HFFc6 (cell line): Measurements from ENCODE around the gene CYS1. TPM values are rescaled to one million over a fixed set of nuclear protein-coding genes. Genes with fewer than 3 reads are reported as not detected.
A peak's percentile ranks its signal among the peaks of the same experiment; 100 is the strongest.

Experiments
- DNase-seq: peaks from one replicate; pipeline ENCODE4 v3.0.0-alpha.2; 2018
- H3K27ac Mint-ChIP-seq: 2 replicates; pipeline ENCODE4 v1.8.0; 2020; ENCODE audit warnings: mild to moderate bottlenecking, mixed read lengths
- H3K27me3 Mint-ChIP-seq: 2 replicates; pipeline ENCODE4 v1.8.0; 2021; ENCODE audit warnings: mild to moderate bottlenecking, moderate library complexity, mixed read lengths; ENCODE audit not compliant: insufficient read depth
- H3K36me3 Mint-ChIP-seq: 2 replicates; pipeline ENCODE4 v1.8.0; 2021; ENCODE audit warnings: low read depth, mixed read lengths
- H3K4me1 Mint-ChIP-seq: 2 replicates; pipeline ENCODE4 v1.8.0; 2020; ENCODE audit warnings: low read depth, mixed read lengths
- H3K4me3 Mint-ChIP-seq: 2 replicates; pipeline ENCODE4 v1.8.0; 2020; ENCODE audit warnings: mild to moderate bottlenecking, moderate library complexity, mixed read lengths
- H3K9me3 Mint-ChIP-seq: 2 replicates; pipeline ENCODE4 v1.8.0; 2020; ENCODE audit warnings: mild to moderate bottlenecking, mixed read lengths
- total RNA-seq, 6 experiments: library from RNA; stranded (reverse); fragmentation: NEBNext Ultra II Directional; extraction: Animal tissue kit (Norgen Biotek cat#: 25700); gene quantifications; 2 replicates in 1 of 6; 3 replicates in 5 of 6; pipeline ENCODE4 v1.2.3, GENCODE V29; 2021
- TF ChIP-seq, protein P1 (sequence below): fragments of 200-600 bp; sonication (generic); IDR thresholded peaks from 2 replicates; pipeline ENCODE4 v1.5.0; 2021; ENCODE audit warnings: antibody characterized with exemption, mild to moderate bottlenecking

CYS1 gene
- total RNA-seq, 6 experiments from 2014 or later = 0.24 to 2.0 (median 1.4) TPM

DNA sequence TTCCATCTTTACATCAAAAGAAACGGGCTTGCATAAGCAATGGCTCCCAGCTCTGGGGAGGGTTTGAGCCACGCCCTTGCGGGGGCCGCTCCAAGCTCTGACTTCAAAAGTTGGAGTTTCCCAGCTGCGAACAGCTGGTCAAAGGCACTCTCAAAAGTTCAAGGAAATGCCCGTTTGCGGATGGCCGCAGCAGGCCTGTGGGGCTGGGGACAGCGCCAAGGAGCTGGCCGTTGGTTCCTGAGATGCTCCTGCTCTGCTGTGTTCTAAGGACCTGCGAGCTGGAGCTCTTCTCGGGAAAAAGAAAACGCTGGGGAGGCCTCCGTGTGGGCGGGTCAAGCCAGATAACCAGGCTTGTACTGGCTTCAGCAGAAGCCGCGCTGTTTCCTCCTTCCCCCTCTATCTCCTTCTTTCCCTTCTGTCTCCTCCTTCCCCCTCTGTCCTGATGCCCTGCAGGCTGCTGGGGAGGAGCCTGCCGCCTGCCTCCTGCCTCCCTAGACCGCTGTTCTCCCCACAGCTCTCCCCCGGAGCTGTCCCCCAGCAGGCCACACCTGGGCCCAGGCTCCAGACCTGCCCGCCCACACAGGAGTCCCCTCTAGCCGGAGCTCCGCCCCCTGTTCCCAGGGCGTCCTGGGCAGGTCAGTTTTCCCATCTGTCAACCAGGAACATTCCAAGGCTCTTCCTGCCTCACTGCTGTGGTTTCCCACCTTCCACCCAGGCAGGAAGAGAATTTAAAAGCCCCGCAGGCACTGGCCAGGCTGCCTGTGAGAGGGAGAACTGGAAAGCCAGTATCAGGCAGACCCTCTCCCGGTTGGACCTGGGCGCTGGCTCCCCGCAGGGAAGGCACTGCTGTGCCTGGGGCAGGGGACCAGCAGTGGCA lies 22.7 kb downstream of the CYS1 start:
- Mint-ChIP-seq H3K36me3 (0 out of 2 replicates have a peak, but pooled peaks cover 4% of the 10 kb centered on the region), H3K27me3 (peaks cover 1% of the 10 kb centered on the region; the same call in 1 of the 2 replicates), H3K4me1 (peaks cover 10% of the 10 kb centered on the region), H3K9me3 (no peaks in the 10 kb centered on the region), H3K27ac (peak overlapping the region; percentile 71), H3K4me3 (peak overlapping the region; percentile 86)
- TF ChIP-seq, protein P1, sequence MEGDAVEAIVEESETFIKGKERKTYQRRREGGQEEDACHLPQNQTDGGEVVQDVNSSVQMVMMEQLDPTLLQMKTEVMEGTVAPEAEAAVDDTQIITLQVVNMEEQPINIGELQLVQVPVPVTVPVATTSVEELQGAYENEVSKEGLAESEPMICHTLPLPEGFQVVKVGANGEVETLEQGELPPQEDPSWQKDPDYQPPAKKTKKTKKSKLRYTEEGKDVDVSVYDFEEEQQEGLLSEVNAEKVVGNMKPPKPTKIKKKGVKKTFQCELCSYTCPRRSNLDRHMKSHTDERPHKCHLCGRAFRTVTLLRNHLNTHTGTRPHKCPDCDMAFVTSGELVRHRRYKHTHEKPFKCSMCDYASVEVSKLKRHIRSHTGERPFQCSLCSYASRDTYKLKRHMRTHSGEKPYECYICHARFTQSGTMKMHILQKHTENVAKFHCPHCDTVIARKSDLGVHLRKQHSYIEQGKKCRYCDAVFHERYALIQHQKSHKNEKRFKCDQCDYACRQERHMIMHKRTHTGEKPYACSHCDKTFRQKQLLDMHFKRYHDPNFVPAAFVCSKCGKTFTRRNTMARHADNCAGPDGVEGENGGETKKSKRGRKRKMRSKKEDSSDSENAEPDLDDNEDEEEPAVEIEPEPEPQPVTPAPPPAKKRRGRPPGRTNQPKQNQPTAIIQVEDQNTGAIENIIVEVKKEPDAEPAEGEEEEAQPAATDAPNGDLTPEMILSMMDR = no peak
- peak; percentile 54 for DNase-seq

DNA sequence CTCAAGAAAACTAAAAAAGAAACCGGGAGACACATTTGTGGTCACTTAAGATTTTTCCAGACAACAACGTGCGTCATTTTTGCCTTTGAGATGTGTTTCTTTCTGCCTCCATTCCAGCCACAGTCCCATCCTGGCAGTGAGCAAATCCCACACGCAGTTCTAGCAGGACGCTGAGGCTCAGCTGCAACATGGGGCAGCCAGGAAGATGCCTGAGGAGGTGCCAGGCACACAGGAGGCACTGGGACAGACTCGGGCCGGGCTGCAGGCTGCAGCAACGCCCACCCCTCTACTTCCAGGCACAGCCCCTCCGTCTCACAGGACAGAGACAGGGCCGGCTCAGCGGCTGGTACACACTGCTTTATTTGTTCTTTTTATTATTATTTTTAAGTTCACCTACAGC lies 23.8 kb downstream of the CYS1 start:
- 0 out of 2 replicates have a peak, but pooled peaks cover 4% of the 10 kb centered on the region for H3K36me3 Mint-ChIP-seq
- peak overlapping the region; percentile 86 for H3K4me3 Mint-ChIP-seq
- no peaks in the 10 kb centered on the region for H3K9me3 Mint-ChIP-seq
- H3K4me1 Mint-ChIP-seq = peaks cover 10% of the 10 kb centered on the region
- no peak overlapping the region for H3K27ac Mint-ChIP-seq
- DNase-seq = no peak
- TF ChIP-seq, protein P1 = no peak
- H3K27me3 Mint-ChIP-seq = peaks cover 1% of the 10 kb centered on the region; the same call in 1 of the 2 replicates

DNA sequence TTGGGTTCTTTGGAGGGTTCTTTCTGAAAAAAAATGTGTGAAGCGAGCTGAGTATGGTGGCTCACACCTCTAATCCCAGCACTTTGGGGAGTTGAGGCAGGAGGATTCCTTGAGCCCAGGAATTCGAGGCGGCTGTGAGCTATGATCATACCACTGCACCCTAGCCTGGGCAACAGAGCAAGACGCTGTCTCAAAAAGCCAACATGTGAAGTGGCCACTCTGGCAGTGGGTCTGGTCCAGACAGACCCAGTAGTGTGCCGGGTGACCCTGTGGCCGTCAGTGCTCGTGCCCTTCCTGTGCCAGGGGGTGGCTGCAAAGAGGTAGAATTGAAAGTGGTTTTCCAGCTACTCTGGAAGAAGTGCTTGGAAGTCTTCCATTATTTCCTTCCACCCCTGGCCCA lies 25.2 kb downstream of the CYS1 start:
- Mint-ChIP-seq H3K4me1 (peaks cover 10% of the 10 kb centered on the region), H3K27me3 (no peaks in the 10 kb centered on the region; the same call in none of the 2 replicates), H3K9me3 (no peaks in the 10 kb centered on the region), H3K4me3 (no peak overlapping the region), H3K27ac (no peak overlapping the region), H3K36me3 (0 out of 2 replicates have a peak, but pooled peaks cover 4% of the 10 kb centered on the region)
- DNase-seq = no peak
- TF ChIP-seq, protein P1 = no peak

DNA sequence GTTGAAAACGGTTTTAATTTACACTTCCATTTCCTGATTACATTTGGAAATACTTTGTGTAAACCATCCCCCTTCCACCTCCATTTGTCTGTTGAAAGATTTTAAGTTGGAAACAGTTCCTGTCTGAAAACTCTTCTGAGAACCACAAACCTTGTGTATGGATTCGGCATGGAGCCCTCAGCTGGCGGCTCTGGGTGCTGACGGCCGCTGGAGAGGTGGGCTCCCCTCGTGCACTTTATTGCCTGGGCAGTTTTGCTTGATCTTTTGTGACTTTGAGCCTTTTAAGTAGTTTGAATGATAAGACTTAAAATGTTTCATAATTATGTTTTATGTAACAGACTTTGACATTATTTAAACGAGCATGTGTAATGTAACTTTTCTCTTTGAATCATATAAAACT lies 25.8 kb downstream of the CYS1 start:
- Mint-ChIP-seq H3K4me1 (peaks cover 10% of the 10 kb centered on the region), H3K4me3 (no peak overlapping the region), H3K27ac (no peak overlapping the region), H3K9me3 (no peaks in the 10 kb centered on the region), H3K27me3 (no peaks in the 10 kb centered on the region; the same call in none of the 2 replicates), H3K36me3 (0 out of 2 replicates have a peak, but pooled peaks cover 4% of the 10 kb centered on the region)
- DNase-seq = no peak
- TF ChIP-seq, protein P1 = no peak

DNA sequence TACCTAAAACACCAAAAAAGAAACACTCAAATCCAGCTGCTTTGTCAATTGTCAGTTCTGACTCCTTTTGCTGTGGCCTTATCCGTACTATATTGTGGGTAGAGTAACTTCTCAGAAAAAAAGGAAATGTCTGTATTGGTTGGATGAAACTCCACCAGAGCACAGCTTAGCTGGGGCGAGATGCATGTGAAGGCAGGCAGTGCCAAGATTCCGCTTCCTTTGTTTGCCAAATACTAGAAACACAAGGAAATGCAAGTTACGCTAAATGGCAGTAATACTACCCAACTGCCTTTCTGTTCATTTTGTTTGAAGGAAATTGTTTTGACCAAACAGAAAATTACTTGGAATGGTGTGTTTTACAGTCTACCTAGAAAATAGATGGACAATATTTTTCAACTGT lies 26.9 kb downstream of the CYS1 start:
- H3K27ac Mint-ChIP-seq = no peak overlapping the region
- H3K4me1 Mint-ChIP-seq = peaks cover 10% of the 10 kb centered on the region
- H3K9me3 Mint-ChIP-seq = no peaks in the 10 kb centered on the region
- H3K36me3 Mint-ChIP-seq = 0 out of 2 replicates have a peak, but pooled peaks cover 4% of the 10 kb centered on the region
- TF ChIP-seq, protein P1 = no peak
- no peaks in the 10 kb centered on the region; the same call in none of the 2 replicates for H3K27me3 Mint-ChIP-seq
- DNase-seq = no peak
- no peak overlapping the region for H3K4me3 Mint-ChIP-seq
